UCSD-AML1 (cell line): ENCODE results near the gene ZFP3.
"Not testable (repeated sequence)": the region's sequence is repeated elsewhere in the genome, so short reads cannot be mapped to it uniquely, and the experiment has no call there.

ENCODE experiments used
- DNase-seq: peaks from one replicate; lab custom pipeline; 2025; ENCODE audit not compliant: unreplicated experiment; lab: John Stamatoyannopoulos, UW

The ZFP3 gene

DNA sequence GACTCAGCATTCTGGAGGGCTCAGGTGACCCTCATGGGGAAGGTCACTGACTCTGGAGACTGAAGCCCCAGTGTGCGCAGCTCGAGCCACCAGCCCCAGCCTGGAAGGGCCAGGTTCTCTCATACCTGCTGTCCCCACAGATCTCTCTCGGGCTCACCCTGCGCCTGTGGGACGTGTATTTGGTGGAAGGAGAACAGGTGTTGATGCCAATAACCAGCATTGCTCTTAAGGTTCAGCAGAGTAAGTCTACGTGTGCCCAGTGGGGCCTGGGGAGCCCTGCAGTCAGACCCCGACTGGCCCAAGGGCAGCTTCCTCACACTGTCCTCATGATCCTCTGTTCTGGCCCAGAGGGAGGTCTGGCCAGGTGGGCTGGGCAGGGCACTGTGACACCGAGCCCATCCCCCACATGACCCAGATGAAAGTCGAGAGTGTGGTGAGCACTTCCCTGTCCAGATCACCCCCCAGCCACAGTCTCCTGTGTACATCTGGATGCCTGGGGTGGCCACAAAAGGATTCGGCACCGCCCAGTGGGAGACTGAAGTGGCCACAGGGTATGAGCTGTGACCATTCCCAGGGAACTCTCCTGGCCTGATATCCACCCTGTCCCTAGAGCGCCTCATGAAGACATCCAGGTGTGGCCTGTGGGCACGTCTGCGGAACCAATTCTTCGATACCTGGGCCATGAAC is 59.4 kb downstream of the ZFP3 start:
- DNase-seq: not testable (repeated sequence)

DNA sequence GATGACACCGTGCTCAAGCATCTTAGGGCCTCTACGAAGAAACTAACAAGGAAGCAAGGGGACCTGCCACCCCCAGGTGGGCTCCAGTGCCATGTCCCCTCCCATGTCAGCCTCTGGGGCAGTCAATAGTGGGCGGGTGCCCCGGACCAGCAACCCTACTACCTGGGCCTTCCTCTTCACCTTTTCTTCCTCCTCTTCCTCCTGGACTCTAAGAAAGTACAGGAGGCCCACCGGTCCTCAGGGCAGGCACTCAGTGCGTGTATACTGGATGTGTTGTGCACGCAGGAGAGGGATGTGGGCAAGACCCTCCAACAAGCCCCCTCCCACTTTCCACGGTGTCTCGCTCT is 59.9 kb downstream of the ZFP3 start:
- DNase-seq: not testable (repeated sequence)

DNA sequence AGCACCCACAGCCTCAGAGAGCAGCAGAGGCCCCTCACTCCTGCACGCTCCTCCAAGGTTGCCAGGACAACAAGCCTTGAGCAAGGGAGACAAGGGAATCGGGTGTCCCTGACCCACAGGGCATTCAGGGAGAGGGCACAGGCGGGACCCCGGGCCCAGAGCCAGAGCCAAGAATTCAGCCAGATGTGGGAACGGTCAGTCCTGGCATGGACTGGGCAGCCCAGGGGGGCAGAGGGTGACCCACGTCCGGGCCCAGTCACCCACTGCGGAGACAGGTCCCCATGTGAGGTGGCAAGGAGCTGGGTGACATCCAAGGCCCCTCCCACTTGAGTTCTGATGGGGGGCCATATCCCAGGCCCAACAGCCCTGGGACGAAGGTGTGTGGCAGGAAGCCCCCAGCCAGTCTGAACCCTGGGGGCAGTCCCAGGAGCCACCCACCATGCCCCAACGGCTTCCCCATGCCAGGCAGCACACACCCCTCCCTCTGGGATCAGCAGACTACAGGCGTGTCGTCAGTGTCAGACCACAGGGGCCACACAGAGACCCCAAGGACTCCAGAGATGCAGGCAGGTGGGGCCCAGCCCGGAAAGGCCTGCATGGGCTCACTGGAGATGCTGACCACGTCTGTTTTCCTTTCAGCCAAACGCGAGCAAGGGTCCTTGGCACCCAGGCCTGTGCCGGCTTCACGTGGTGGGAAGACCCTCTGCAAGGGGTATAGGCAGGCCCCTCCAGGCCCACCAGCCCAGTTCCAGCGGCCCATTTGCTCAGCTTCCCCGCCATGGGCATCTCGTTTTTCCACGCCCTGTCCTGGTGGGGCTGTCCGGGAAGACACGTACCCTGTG is 60.6 kb downstream of the ZFP3 start:
- no peak for DNase-seq

DNA sequence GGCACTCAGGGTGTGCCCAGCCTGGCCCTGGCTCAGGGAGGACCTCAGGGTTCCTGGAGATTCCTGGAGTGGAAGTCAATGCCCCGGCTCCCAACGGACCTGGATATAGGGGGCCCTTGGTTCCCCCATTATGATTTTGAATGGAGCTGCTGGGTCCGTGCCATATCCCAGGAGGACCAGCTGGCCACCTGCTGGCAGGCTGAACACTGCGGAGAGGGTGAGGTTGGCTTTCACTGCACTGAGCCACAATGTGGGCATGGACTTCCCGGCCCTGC is 61.1 kb downstream of the ZFP3 start:
- no peak for DNase-seq

DNA sequence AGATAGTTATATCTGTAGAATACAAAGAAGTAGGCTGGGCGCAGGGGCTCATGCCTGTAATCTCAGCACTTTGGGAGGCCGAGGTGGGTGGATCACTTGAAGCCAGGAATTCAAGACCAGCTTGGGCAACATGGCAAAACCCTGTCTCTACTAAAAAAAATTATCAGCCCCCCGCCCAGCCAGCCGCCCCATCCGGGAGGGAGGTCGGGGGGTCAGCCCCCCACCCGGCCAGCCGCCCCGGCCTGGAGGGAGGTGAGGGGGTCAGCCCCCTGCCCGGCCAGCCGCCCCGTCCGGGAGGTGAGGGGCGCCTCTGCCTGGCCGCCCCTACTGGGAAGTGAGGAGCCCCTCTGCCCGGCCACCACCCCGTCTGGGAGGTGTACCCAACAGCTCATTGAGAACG is 64.6 kb downstream of the ZFP3 start:
- DNase-seq: not testable (repeated sequence)
